HCT116 (cell line): ENCODE measurements around the gene LHX4. TPM values are rescaled to one million over a fixed set of nuclear protein-coding genes. Genes with fewer than 3 reads are reported as not detected.

Experiments used
- ATAC-seq: fragments of 200-7000 bp; cut with Tn5 transposase; 2 replicates; pipeline ENCODE4 v1.9.1; 2020; ENCODE audit warnings: mild to moderate bottlenecking, moderate library complexity
- BruUV-seq: library from RNA; stranded (reverse); fragments of 400-500 nt; replicated peaks from 2 replicates; lab custom pipeline; 2021; lab: Mats Ljungman, UMichigan
- CTCF ChIA-PET: fragments of 300-600 bp; sonication (Branson Sonifier 250); formaldehyde crosslinking; loops from one replicate; lab custom pipeline; 2021; ENCODE audit warnings: antibody characterized with exemption; lab: Charles Lee
- POLR2A ChIA-PET: fragments of 300-600, 350-600 bp; sonication (Branson Sonifier 250); formaldehyde crosslinking; loops from one replicate; lab custom pipeline; 2021; ENCODE audit warnings: antibody characterized with exemption; lab: Charles Lee
- RAD21 ChIA-PET, 2 experiments: fragments of 300-600 bp; sonication (Branson Sonifier 250); formaldehyde crosslinking; loops; one replicate each; lab custom pipeline; 2023; ENCODE audit warnings: low total read pairs in 2 of 2; ENCODE audit not compliant: uncharacterized antibody in 2 of 2, unreplicated experiment in 2 of 2, low non-redundant PET in 1 of 2; lab: Charles Lee
- DNase-seq: peaks from one replicate; pipeline ENCODE4 v3.0.0-alpha.2; 2010; ENCODE audit warnings: low read depth, low spot score
- H2AFZ ChIP-seq: fragments of 200-600 bp; shearing (Covaris generic), sonication (generic); 2 replicates; pipeline ENCODE4 v1.6.1; 2017; ENCODE audit warnings: low read depth, mixed run types, mixed read lengths, antibody characterized with exemption, low read length; ENCODE audit not compliant: poor library complexity, severe bottlenecking
- H3K27ac ChIP-seq: 2 replicates; pipeline ENCODE4 v1.5.1; 2012; ENCODE audit warnings: low read depth, low read length
- H3K27me3 ChIP-seq: fragments of 200-600 bp; sonication (generic); 2 replicates; pipeline ENCODE4 v1.6.1; 2016; ENCODE audit warnings: mixed run types, low read length, mixed read lengths; ENCODE audit not compliant: insufficient read depth
- H3K36me3 ChIP-seq, 2 experiments: fragments of 200-500 bp in 1 of 2; fragments of 200-600 bp in 1 of 2; sonication (Bioruptor generic) in 1 of 2; sonication (generic) in 1 of 2; 2 replicates each; pipeline versions ENCODE4 v1.5.1 to v1.6.1; 2014 to 2016; ENCODE audit warnings: low read length in 2 of 2, inconsistent platforms in 1 of 2, mixed read lengths in 1 of 2, mixed run types in 1 of 2; ENCODE audit not compliant: insufficient read depth in 2 of 2, control insufficient read depth in 1 of 2
- H3K4me1 ChIP-seq, 2 experiments: fragments of 200-600 bp in 1 of 2; sonication (generic) in 1 of 2; 2 replicates each; pipeline versions ENCODE4 v1.5.1 to v1.6.1; 2012 to 2017; ENCODE audit warnings: low read length in 2 of 2, inconsistent platforms in 1 of 2, mild to moderate bottlenecking in 1 of 2, mixed read lengths in 1 of 2, mixed run types in 1 of 2, moderate library complexity in 1 of 2; ENCODE audit not compliant: insufficient read depth in 2 of 2, control insufficient read depth in 1 of 2
- H3K4me2 ChIP-seq: fragments of 200-600 bp; sonication (generic); 2 replicates; pipeline ENCODE4 v1.6.1; 2017; ENCODE audit warnings: mixed run types, low read length, mixed read lengths
- H3K4me3 ChIP-seq, 2 experiments: fragments of 200-600 bp in 1 of 2; sonication (generic) in 1 of 2; replicated peaks in 1 of 2; 2 replicates each; pipeline ENCODE4 v1.5.1; 2011 to 2016; ENCODE audit warnings: low read length in 2 of 2, control low read depth in 1 of 2, low read depth in 1 of 2, mild to moderate bottlenecking in 1 of 2, mixed read lengths in 1 of 2, mixed run types in 1 of 2
- H3K79me2 ChIP-seq: fragments of 200-600 bp; sonication (generic); 2 replicates; pipeline ENCODE4 v1.6.1; 2017; ENCODE audit warnings: mild to moderate bottlenecking, mixed run types, low read length, moderate library complexity, mixed read lengths; ENCODE audit not compliant: insufficient read depth
- H3K9ac ChIP-seq: fragments of 200-600 bp; sonication (generic); 2 replicates; pipeline ENCODE4 v1.6.1; 2016; ENCODE audit warnings: low read length, mixed read lengths
- H3K9me2 ChIP-seq: fragments of 200-600 bp; sonication (generic), shearing (Covaris generic); 2 replicates; pipeline ENCODE4 v1.6.1; 2017; ENCODE audit warnings: mixed run types, mild to moderate bottlenecking, moderate library complexity; ENCODE audit not compliant: insufficient read depth
- H3K9me3 ChIP-seq, 2 experiments: fragments of 200-500 bp in 1 of 2; fragments of 200-600 bp in 1 of 2; sonication (Bioruptor generic) in 1 of 2; sonication (generic) in 1 of 2; 2 replicates each; pipeline ENCODE4 v1.6.1; 2014 to 2017; ENCODE audit warnings: low read length in 2 of 2, mixed read lengths in 2 of 2, inconsistent platforms in 1 of 2, low read depth in 1 of 2, mild to moderate bottlenecking in 1 of 2, mixed run types in 1 of 2, moderate library complexity in 1 of 2; ENCODE audit not compliant: control insufficient read depth in 1 of 2, insufficient read depth in 1 of 2
- H4K20me1 ChIP-seq: fragments of 200-600 bp; sonication (generic), shearing (Covaris generic); 2 replicates; pipeline ENCODE4 v1.6.1; 2017; ENCODE audit warnings: mixed run types, mild to moderate bottlenecking, moderate library complexity; ENCODE audit not compliant: insufficient read depth
- CBX3 ChIP-seq: IDR thresholded peaks from 2 replicates; pipeline ENCODE4 v1.6.1; 2012; ENCODE audit warnings: low read depth
- CTCF ChIP-seq, 3 experiments: fragments of 200-600 bp in 1 of 3; sonication (generic) in 1 of 3; IDR thresholded peaks in 2 of 3; conservative IDR thresholded peaks in 1 of 3; 2 replicates each; pipeline ENCODE4 v1.5.1; 2012 to 2017; ENCODE audit warnings: low read depth in 2 of 3, low read length in 2 of 3, antibody characterized with exemption in 1 of 3, borderline replicate concordance in 1 of 3, control low read depth in 1 of 3, mild to moderate bottlenecking in 1 of 3, mixed read lengths in 1 of 3, mixed run types in 1 of 3, moderate library complexity in 1 of 3; ENCODE audit not compliant: insufficient read depth in 1 of 3
- EGR1 ChIP-seq: IDR thresholded peaks from 2 replicates; pipeline ENCODE4 v1.6.1; 2012; ENCODE audit warnings: low read depth
- EZH2phosphoT487 ChIP-seq: fragments of 200-600 bp; IDR thresholded peaks from 2 replicates; pipeline ENCODE4 v1.6.1; 2018; ENCODE audit warnings: antibody characterized with exemption, borderline replicate concordance
- FOSL1 ChIP-seq: IDR thresholded peaks from 2 replicates; pipeline ENCODE4 v1.6.1; 2012; ENCODE audit warnings: low read depth
- MAX ChIP-seq: IDR thresholded peaks from 2 replicates; pipeline ENCODE4 v1.6.1; 2012
- POLR2AphosphoS5 ChIP-seq: IDR thresholded peaks from 2 replicates; pipeline ENCODE4 v1.6.1; 2011; ENCODE audit warnings: mild to moderate bottlenecking, low read depth, low read length, moderate library complexity
- RAD21 ChIP-seq: IDR thresholded peaks from 2 replicates; pipeline ENCODE4 v1.6.1; 2012; ENCODE audit warnings: low read depth, mild to moderate bottlenecking
- TCF7L2 ChIP-seq: IDR thresholded peaks from 2 replicates; pipeline ENCODE4 v1.7.0; 2011; ENCODE audit warnings: borderline replicate concordance, inconsistent platforms; ENCODE audit not compliant: insufficient read depth, insufficient read length; ENCODE audit errors: extremely low read depth
- YY1 ChIP-seq: IDR thresholded peaks from 2 replicates; pipeline ENCODE4 v1.6.1; 2011; ENCODE audit warnings: low read length, low read depth, moderate library complexity, mild to moderate bottlenecking; ENCODE audit not compliant: insufficient replicate concordance; ENCODE audit errors: extremely low read depth
- ZBTB33 ChIP-seq: IDR thresholded peaks from 2 replicates; pipeline ENCODE4 v1.6.1; 2011; ENCODE audit warnings: mild to moderate bottlenecking, low read length, moderate library complexity; ENCODE audit not compliant: insufficient replicate concordance; ENCODE audit errors: extremely low read depth
- intact Hi-C: fragments of 100-400 bp; cut with micrococcal nuclease; formaldehyde crosslinking; loops from 2 replicates; pipeline ENCODE4 v1.10.0; 2022
- total RNA-seq: library from RNA; stranded (reverse); gene quantifications from one replicate; pipeline ENCODE4 v1.2.1, GENCODE V29; 2021; ENCODE audit not compliant: unreplicated experiment

The LHX4 gene
- total RNA-seq, 1 experiment from 2014 or later = 0.44 TPM

- TF ChIP-seq CTCF (IDR thresholded peaks at IDR 0.05 in 2 of 3, conservative IDR thresholded peaks at IDR 0.05 in 1 of 3; ENCODE audit: borderline replicate concordance in 1 of 3, insufficient read depth in 1 of 3, low read depth in 2 of 3, low read length in 2 of 3) (no peak), ZBTB33 (no peak), TCF7L2 (no peak), EZH2phosphoT487 (no peak), EGR1 (no peak), FOSL1 (no peak), CBX3 (no peak), YY1 (no peak), MAX (no peak), POLR2AphosphoS5 (no peak), RAD21 (no peak)
- CTCF ChIA-PET = interaction anchor here (1.2 kb wide), 1 partner anchor 16 kb away, joined by 3 read pairs; no protein-coding TSS in a partner anchor
- DNase-seq (no peak), ATAC-seq (no peak)
- H3K4me2 ChIP-seq = no peak overlapping the region
- H3K9me3 ChIP-seq = no peaks in the 10 kb centered on the region
- POLR2A ChIA-PET = no interaction called here
- intact Hi-C loops = no loop called here
- H3K79me2 ChIP-seq = no peaks in the 10 kb centered on the region
- H2AFZ ChIP-seq = no peak overlapping the region
- BruUV-seq = no TSS peak
- no peaks in the 10 kb centered on the region for H3K27me3 ChIP-seq
- no peak overlapping the region for H3K27ac ChIP-seq
- H3K36me3 ChIP-seq = no peaks in the 10 kb centered on the region
- H4K20me1 ChIP-seq = no peaks in the 10 kb centered on the region
- H3K4me3 ChIP-seq = no peak overlapping the region
- no peak overlapping the region for H3K9ac ChIP-seq
- H3K9me2 ChIP-seq = no peaks in the 10 kb centered on the region
- RAD21 ChIA-PET = no interaction called here
- H3K4me1 ChIP-seq = peaks cover 0 to 8% of the 10 kb centered on the region in 2 experiments; a peak in 2 of 4 replicates
Observed at GRCh38 chr1:180248176-180248575, 18.1 kb downstream of the LHX4 start.
